GM21423 (cell line): ENCODE results near the gene METTL16.

Source experiments
- ATAC-seq: cut with Tn5 transposase; IDR thresholded peaks from one replicate; pipeline ENCODE4 v1.9.1; 2021; ENCODE audit warnings: mild to moderate bottlenecking, moderate library complexity; ENCODE audit not compliant: unreplicated experiment

Gene METTL16

DNA sequence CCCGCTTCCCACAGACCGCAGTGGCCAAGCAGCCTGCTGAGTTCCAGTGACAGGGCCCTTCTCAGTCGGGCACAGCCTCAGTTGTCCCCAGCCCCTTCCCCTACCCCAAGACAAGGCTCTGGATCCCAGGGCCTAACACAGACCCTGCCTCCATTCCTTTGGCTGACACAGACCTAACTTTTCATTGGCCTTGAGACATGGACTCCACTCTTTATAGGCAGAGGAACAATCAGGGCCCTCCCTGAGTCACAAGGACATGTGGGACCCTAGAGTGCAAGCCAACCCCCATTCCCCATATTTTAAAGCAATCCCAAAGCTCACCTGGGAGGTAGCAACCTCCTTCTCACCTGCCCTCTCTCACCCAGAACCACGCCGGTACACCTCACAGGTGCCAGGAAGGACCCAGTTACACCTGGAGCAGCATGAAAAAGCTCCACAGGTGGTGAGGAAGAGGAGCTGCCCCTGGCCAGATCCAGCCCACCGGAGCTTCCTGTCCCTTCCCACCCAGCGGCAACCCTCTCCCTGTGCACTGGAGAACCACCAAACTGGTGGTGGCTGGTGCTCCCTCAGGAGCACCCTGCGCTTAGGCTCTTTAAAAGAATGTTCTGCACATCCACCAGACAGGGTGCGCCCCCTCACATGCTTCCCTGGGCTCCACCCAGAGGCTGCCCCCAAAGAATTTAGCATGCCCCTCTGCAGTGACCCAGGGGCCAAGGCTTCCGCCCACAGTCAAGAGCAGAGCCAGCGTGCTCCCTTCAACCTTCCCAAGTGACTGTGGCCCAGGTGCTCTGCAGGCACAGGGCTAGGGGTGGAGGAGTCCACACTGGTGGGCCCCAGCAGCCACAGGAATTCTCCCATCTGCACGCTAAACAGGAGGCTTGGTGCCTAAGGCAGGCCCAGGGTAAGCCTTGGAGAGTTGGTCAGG lies 114.2 kb downstream of the METTL16 start:
- ATAC-seq = no peak

DNA sequence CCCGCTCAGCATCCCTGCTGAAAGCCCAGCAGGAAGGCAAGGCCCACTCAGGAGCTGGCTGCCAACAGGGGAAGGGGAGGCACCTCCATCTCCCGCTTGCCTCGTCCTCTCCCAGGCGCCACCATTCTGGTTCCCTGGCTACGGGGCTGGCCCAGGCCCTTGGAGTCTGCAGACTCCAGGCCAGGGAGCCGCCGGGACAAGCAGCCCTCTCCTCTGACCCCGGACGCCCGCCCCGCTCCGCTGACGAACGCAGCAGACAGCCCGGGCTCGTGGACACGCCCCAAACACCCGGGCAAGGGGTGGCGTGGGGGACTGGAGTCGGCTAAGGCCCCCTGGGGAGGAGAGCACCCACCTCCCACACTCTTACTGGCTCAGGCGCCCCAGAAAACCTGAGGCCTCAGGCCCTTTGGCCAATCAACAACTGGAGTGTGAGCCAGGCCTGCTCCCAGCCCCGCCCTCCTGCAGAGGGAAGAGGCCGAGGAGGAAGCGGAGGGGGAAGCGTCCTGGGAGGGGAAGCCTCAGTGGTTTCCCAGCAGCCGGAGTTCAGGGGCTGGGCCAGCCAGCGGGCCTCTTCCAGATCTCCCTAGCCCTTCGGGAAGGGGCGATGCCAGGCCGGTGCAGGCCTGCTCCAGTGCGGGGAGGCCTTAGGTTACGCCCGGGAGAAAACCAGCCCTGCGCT lies 115.0 kb downstream of the METTL16 start:
- peak; percentile 6 for ATAC-seq

DNA sequence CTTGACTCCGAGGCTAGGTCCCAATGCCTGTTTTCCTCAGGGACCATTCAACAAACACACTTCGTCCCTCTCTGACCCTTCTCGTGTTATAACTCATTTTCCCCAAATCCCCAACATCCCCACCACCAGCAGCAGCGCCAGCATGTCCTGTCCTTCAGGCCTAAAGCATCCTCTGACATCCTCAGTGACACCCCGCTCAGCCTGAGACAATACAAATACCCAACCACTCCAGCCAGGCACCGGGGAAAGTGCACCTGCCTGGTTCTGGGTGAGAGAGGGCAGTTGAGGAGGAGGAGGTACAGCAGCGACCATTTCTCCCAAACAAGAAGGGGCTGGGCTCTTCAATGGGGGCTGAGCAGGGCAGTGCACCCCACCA lies 115.5 kb downstream of the METTL16 start:
- ATAC-seq = no peak

DNA sequence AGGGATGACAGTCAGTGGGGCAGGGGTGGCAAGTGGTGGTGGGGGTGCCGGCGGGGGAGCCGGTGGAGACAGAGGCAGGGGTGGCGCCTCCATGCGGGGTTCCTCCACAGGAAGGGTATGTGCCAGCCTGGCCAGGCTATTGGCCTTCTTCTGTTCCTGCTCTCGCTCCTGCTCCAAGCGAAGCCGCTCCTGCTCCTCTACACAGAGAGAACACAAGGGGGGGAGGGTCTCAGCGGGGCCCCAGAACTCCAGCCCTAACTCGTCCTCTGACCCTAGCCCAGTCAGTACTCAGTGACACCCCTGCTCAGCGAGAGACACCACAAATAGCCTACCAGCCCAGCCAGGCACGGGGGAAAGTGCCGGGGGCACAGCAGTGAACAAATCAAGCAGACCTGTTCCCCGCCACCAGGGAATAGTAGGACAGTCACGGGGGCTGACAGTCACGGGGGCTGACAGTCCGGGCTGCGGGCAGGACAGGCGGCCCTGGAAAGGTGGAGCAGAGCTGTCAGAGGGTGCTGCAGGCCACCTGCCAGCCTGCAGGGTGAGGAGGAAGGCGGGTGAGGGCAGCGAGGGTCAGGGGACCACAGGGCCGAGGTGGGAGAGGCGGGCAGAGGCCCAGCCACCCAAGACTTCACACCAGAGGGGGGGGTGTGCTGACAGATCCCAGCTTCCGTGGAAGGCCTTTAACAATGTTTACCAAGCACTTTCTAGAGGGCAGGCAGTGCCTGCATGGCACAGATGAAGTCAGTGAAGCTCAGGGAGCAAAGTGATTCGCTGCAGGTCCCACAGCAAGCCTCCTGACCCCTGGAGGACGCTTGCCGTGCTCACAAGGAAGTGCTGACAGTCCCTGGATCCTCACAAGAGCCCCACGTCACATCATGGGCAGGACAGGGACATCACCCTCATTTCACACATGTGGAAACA lies 116.2 kb downstream of the METTL16 start:
- ATAC-seq = no peak

DNA sequence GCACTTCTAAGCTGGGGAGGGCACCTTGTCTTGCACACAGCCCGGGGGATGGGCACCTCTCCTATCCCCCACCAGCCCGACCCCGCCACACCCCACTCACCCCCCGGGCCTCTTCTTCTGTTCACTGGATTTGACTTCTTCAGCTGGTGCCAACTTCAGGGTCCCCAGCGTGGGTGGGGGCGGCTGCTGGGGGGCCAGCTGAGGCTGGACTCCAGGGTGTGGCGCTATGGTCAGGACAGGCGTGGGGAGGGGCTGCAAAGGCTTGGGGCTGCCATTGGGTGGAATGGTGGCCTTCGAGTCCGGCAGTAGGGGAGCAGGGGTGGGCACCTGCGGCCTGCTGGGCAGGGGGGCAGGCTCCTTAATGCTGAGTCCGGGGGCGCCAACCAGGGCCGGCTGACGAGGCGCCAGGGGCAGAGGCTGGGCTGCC lies 116.9 kb downstream of the METTL16 start:
- no peak for ATAC-seq

DNA sequence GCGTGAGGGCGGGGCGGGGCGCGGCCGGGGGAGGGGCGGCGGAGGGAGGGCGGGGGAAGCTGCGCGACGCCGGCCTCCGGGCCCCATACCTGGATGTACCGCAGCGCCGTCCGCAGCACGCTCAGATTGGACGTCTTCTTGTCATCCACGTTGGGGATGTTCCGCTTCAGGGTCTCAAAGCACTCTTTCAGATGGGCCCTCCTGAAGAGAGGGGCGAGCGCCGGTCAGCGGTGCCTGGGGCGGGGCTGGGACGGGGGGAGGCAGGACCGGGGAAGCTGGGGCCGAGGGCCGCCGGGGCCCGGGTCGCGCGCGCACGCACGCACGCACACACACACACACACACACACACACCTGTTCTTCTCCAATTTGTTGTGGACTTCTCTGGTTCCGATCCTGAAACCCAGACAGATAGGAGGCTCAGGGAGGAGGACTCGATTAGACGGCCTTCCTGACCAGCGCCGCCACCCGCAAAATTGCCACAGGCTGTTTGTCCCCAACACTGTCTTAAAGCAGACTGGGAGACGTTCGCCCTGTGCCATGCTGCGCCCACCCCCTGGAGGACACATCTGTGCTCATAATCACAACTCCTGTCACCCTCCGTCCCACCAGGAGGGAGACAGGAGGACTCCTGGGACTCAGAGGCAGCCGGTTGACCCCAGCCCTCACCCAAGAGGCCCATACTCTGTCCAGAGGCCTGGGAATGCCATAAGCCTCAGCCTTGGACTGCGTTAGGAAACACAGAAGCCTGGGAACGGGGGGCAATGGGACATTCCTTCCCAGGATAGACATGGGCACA lies 117.5 kb downstream of the METTL16 start:
- no peak for ATAC-seq

DNA sequence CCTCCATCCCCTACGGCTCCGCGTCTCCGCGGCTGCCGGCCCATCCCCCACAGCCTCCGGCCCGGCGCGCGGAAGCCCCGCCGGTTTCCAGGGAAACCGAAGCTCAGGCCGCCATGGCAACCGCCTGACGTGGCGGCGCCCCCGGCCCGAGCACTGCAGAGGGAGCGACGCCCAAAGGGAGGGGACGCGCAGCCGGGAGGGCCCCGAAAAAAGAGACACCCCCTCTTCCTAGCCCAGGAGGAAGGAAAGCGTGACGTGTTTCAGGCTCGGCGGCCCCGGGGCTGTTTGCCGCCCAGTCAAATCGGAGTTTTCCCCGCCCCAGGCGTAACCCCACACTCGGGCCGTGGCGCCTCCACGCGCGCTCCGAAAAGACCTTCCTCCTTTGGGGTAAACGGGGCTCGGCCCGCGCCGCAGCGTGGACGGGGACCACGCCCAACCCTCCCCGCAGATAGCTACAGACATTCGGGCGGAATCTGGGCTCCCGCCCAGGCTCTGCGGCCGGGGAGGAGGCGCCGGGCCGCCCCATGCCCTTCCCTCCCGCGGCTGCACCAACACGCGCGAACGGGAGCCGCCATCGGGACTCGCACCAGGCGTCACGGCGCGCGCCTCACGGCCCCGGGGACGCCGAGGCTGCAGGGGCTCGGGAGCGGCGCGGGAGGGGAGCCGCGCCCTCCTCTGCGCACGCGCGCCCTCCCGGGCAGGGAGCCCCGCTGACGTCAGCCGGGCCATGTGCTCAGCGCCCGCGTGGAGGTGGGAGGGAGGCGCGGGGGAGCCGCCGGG lies 118.3 kb downstream of the METTL16 start:
- peak; percentile 33 for ATAC-seq

DNA sequence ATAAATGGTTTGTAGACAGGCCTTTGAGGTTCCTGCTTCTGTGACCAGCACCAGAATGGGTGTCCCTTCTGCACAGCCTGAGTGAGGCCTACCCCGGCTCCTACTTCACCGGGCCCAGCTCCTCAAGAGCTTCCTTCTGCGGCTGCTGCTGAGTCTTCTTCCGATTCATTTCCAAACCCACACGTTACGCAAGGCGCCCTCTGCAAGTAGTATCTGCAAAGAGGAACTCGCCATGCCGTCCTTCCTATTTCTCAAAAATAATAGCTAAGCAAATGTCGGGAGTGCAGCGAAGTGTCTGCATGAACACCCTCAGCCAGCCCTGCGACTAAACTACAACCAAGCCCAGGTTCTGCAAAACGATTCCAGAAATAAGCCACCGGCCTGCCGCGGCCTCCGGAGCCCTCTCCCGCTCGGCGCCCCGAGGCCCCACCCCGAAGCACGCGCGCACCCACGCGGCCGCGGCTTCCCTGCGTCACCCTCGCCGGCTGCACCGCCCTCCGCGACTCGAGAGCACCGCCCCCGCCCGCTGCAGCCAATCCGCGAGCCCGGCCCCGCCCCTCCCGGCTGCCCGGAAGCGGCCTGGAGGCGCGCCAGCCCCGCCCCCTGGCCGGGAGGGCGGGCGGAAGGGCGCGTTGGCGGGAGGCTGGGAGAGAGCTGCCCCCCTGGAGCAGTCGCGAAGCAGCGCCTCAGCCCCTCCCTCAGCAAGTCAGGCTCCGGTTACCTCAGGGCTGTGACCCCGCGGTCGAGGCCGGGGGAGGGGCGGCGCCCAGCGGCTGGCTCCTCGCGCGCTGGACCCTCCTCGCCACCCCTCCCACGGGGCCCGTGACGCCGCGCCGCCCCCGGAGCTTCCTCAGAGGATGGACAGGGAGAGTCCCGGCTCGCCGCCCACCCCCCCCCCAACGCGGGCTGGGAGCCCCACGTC lies 119.2 kb downstream of the METTL16 start:
- peak; percentile 53 for ATAC-seq

DNA sequence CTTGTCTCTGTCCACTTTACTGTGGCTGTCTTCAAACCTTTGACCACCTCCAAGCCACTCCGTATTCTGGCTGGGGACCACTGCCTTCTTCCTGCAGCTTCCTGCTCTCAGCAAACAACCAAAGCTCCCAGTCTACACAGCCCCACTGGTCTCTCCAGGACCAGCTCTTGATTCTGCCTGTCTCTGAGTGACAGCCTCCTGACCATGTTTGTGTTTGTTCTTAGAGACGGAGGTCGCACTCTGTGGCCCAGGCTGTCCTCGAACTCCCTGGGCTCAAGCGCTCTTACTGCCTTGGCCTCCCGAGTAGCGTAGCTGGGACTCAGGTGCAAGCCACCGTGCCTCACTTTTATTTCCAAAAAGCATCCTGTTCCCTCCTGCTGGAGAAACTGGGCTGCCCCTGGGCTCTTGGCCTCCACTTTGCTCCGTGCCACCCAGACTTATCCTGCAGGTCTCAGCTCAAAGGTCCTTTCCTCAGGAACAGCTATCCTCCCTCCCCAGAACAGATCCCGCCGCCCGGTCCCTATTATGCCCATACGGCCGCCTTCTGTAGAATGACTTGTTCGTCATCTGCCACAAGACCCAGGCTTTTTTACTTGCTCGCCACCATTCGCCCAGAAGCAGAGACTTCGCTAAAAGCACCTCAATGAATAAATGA lies 120.0 kb downstream of the METTL16 start:
- ATAC-seq = no peak

DNA sequence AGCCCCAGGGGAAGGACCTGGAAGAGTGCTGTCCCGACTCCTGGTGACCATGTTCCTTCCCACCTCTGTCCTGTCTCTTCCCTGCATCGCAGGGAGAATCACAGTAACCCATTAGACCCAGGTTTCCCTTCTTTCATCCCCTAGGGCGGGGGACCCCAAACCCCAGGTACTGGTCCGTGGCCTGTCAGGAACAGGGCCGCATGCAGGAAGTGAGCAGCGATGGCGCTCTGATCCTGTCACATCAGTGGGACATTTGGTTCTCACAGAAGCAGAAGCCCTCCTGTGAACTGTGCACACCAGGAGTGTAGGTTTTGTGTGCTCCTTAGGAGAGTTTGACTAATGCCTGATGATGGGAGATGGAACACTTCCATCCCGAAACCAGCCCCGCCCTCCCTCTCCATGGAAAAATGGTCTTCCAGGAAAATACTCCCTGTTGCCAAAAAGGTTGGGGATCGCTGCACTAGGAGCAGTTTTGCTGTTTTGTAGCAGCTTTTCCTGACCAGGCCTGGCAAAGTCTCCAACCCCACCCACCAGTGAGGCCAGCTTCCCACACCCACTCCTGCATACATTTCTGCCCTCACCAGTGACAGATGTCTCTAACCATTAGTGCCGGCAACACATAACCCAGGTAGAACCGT lies 121.4 kb downstream of the METTL16 start:
- ATAC-seq = no peak

DNA sequence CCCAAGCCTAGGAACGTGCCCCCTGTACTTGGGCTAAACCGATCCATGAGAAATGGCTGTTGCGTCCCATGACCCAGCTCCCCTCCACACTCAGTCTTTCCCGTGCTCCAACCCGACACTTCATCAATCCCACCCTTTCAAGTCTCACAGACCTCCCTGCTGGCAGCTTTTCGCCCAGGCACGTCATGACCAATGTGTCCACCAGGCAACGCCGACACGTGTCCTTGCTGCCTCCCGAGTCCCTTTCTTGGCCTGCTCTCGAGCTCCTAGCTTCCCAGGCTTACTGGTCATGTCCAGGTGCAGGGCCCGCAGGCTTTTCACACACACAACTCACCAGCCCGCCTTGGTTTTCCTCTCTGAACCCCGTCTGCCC lies 123.0 kb downstream of the METTL16 start:
- no peak for ATAC-seq

DNA sequence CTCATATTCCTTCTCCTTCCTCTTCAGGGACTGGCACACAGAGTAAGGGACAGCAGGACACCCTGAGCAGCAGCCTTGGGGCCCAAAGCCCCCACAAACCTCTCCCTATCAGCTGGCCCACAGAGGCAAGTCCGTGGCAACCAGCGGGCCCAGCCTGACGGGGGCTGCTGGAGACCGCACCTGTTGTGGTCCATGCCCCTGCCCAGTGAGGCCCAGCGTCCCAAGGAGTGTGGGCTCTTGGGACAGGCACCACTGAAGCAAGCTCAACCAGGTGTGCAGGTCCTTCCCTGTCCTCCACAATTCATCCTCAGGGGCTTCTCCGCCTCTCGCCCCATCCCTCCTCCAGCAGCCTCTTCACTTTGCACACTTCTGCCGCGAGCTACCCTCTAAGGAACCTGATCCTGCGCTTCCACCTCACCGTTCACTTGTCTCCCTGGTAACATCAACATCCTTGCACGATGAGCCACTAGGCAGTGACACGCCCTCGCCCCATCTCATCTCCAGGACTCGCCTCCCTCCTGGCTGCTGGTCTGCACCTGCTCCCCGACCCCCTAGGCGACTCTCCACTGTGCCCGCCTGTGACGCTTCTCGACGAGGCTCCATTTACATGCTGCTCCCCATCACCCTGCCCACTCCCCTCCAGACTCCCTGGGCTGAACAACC lies 123.5 kb downstream of the METTL16 start:
- ATAC-seq = no peak

DNA sequence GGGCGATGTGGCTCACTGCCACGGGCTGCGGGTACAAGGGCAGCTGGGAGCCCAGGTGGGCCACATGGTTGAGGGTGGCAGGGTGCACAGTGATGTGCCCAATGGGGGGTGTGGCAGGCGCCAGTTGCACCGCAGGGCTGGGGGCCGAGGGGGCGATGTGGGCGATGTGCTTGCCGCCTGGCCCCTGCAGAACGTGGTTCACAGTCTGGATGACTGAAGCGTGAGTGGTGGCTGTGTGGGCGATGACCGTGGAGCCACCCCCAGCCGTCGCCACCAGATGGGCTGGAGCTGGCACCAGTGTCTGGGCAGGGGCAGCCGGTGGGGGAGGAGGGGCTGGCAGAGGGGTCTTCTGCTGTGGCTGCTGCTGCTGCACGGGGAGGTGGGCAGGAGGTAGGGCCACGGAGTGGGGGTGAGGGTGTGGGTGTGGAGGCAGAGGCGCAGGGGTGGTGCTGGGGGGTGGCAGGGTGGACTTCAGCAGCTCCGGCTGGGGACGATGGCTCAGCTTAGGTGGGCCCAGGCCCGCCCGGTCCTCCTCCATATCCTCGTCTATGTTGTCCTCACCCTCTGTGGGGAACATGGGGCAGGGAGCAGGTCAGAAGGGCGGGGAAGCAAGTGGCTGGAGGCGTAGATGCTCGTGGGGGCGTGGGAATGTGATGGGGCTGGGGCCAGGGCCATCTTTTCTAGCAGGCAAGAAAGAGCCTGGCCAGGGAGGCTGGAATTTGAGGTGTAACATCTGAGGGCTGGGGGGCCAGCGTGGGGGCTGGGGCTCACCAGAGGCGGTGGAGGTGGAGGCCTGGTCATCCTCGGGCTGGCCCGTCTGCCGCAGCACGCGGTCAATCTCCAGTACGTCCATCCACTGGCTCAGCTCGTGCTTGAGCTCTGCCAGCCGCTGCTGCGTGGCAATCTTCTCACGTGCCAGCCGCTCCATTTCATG lies 124.3 kb downstream of the METTL16 start:
- ATAC-seq = no peak

DNA sequence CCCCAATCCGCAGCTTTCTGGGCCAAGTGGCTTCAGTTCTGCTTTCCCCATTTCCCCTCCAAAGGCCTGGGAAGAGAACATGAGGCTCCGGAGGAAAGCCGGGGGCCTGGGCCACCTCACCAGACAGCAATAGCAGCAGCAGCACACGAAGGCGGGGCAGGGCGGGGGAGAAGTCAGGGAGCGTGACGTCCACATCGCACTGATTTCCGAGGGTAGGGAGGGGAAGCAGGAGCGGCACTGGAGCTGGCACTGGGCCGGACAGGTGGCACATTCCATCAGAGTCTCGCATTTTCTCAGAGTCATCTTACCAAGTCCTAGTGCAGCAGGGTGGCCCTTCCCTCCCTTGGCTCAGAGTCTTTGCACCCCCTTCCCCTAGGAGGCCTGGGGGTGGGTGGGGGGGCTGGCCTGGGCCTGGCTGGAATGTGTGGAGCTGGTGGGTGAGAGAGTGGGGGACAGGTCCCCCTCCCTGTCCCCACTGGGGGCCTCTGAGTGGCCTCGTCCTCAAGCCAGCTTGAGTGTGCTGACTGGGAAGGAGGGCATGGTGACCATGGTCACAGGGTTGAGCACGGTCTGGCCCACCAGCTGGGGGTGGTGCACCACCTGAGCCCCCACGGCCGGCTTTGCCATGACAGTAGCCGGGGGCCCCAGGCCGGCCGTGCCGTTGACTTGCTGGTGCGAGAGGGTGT lies 125.1 kb downstream of the METTL16 start:
- no peak for ATAC-seq
